Measurements from ENCODE around the gene VSIR.
A peak's percentile ranks its signal among the peaks of the same experiment; 100 is the strongest.

Gene VSIR

DNA sequence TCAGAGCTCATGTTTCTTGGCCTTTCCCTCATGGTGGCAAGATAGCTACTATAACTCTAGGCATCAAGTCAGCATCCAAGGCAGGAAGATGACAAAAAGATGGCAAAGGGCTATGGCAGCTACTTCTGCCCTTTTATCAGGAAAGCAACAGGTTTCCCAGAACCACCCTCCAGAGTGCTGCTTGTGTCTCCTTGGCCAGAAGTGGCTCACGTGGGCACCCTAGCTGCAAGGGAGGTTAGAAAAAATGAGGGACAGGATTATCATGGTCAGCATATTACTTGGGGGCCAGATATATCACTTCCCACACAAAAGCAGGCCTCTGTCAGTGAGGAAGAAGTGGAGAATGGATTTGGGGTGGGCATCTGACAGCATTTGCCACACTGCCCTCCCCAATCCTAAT lies 29.5 kb downstream of the VSIR start:
- Mint-ChIP-seq H3K27me3 (no peaks in the 10 kb centered on the region), H3K4me3 (no peak overlapping the region), H3K27ac (peak overlapping the region; percentile 98), H3K9me3 (no peaks in the 10 kb centered on the region), H3K36me3 (ENCODE audit: low read depth) (peaks cover 36% of the 10 kb centered on the region), H3K4me1 (ENCODE audit: low read depth) (peaks cover 100% of the 10 kb centered on the region)
- no peak for DNase-seq

DNA sequence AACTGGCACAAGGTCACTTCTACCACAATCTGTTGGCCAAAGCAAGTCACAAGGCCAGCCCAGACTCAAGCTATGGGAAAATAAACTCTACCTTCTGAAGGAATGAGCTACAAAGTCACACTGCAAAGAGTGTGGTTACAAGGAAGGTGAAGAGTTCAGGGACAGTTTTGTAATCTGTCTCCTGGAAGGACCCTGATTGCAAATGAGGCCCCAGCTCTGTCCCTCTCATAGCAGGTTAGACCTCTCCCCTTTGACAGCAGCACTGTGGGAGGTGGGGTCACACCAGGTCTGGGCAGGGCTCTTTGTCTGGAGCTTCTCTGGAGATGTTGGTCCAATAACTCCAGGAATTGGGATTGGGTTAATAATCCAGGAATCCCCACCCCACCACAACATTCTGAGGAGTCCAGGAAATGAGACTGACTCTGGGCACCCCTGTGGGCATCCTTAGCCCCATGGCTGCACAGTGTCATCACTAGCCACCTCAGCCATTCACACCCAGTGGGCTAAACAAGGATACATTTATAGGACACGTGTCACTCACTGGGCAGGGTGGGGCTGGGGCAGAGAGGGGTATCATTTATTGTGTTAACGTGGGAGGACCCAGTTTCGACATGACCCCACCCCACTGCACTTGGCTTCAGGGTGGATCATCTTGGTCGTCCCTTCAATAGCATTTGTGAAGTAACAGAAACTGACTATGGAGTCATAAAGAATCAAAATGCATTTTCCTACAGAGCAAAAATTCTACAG lies 30.1 kb downstream of the VSIR start:
- H3K9me3 Mint-ChIP-seq: no peaks in the 10 kb centered on the region
- H3K27ac Mint-ChIP-seq: peak overlapping the region; percentile 98
- peaks cover 100% of the 10 kb centered on the region for H3K4me1 Mint-ChIP-seq (ENCODE audit: low read depth)
- peaks cover 30% of the 10 kb centered on the region for H3K36me3 Mint-ChIP-seq (ENCODE audit: low read depth)
- no peak for DNase-seq
- no peaks in the 10 kb centered on the region for H3K27me3 Mint-ChIP-seq
- H3K4me3 Mint-ChIP-seq: no peak overlapping the region

DNA sequence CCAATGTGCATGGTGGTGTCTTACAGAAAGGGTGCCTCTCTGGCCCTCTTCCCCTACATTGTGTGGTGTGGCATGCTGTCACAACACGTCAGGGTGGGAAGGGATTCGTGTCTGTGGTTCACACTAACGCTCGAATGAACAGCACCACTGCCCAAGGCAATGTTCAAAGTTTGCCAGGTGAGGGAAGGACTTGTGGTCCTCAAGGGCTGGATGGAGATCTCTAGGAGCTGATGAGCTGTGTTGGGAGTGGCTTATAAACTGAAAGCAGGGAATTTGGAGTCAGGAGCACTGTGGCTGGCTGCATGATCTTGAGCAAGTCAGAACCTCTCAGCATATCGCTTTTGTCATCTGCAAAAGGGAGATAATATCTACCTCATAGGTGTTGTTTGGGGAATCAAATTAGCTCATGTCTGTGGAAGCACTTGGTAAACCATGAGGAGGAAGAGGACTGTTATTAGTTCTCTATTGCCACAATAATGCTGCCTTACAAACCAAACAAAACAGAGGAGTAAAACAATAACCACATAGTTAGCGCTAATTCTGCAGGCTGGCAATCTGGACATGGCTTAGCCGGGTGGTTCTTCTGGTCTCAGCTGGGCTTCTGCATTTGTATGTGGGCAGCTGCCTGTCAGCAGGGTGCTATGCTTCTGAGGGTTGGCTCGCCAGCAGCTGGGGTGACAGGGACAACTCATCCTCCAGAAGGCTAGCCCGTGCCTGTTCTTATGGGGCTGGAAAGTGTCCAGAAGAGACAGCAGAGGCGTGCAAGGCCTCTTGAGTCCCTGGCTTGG lies 30.8 kb downstream of the VSIR start:
- no peak for DNase-seq
- no peaks in the 10 kb centered on the region for H3K27me3 Mint-ChIP-seq
- H3K4me1 Mint-ChIP-seq (ENCODE audit: low read depth): peaks cover 100% of the 10 kb centered on the region
- H3K4me3 Mint-ChIP-seq: peak overlapping the region; percentile 16
- peaks cover 27% of the 10 kb centered on the region for H3K36me3 Mint-ChIP-seq (ENCODE audit: low read depth)
- H3K9me3 Mint-ChIP-seq: no peaks in the 10 kb centered on the region
- peak overlapping the region; percentile 98 for H3K27ac Mint-ChIP-seq

DNA sequence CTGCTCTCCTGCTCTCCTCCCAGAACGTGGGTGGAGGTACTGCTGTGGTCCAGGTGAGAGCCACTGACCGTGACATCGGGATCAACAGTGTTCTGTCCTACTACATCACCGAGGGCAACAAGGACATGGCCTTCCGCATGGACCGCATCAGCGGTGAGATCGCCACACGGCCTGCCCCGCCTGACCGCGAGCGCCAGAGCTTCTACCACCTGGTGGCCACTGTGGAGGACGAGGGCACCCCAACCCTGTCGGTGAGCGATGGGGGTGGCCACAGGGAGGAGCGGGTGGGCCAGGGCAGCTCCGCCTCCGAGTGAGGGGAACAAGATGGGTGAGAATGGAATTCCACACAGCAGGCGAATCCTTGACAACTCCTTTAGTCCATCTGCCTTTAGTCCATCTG lies 31.6 kb downstream of the VSIR start:
- peak overlapping the region; percentile 98 for H3K27ac Mint-ChIP-seq
- H3K9me3 Mint-ChIP-seq: no peaks in the 10 kb centered on the region
- no peak for DNase-seq
- H3K36me3 Mint-ChIP-seq (ENCODE audit: low read depth): peaks cover 22% of the 10 kb centered on the region
- peaks cover 100% of the 10 kb centered on the region for H3K4me1 Mint-ChIP-seq (ENCODE audit: low read depth)
- no peak overlapping the region for H3K4me3 Mint-ChIP-seq
- H3K27me3 Mint-ChIP-seq: no peaks in the 10 kb centered on the region

DNA sequence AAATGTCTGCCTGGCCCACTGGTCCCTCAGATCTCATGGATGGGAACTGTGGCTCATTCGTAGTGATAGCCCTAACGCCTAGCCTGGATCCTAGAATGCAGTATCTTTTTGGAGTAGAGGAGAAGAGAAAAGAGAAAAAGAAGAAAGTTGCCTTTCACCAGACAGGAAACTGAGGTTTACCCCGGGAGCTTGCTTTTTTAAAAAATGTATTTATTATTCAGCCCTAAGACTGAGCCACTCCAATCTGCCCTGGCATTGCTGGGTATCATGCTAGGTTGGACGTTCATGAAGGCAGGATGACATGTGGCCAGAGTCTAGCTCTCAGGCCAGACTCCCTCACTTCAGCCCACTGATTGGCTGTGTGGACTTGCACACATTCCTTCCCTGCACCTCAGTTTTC lies 32.3 kb downstream of the VSIR start:
- H3K27ac Mint-ChIP-seq: peak overlapping the region; percentile 98
- peaks cover 100% of the 10 kb centered on the region for H3K4me1 Mint-ChIP-seq (ENCODE audit: low read depth)
- H3K9me3 Mint-ChIP-seq: no peaks in the 10 kb centered on the region
- H3K36me3 Mint-ChIP-seq (ENCODE audit: low read depth): peaks cover 22% of the 10 kb centered on the region
- no peak for DNase-seq
- H3K27me3 Mint-ChIP-seq: no peaks in the 10 kb centered on the region
- H3K4me3 Mint-ChIP-seq: peak overlapping the region; percentile 6

DNA sequence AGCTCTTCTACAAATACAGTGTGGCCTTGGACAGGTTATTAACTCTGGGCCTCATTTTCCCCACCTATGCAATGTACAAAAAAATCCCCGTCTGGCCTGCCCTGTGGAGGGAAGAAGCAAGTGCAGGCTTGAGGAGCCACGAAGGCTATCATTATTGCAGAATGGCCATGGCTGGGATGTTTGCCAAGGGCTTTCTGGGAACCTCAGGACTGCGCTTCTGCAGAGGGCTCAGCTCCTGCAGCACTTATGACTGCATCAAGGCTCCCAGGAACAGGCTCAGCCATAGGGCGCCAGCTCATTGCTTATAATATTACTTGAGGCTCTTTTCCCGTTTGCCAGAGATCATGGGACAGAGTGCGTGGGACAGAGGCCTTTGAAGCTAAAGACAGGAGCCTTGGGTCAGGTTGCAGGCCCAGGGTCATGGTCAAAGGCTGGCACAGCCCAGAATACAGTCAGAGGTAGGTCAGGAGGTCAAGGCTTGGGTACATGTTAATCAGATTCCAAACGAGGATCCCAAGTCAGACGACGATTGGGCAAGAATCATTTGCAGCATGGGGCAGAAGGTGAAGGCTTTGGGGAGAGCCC lies 33.2 kb downstream of the VSIR start:
- Mint-ChIP-seq H3K27me3 (no peaks in the 10 kb centered on the region), H3K4me1 (ENCODE audit: low read depth) (peaks cover 100% of the 10 kb centered on the region), H3K4me3 (no peak overlapping the region), H3K9me3 (no peaks in the 10 kb centered on the region), H3K36me3 (ENCODE audit: low read depth) (peaks cover 22% of the 10 kb centered on the region), H3K27ac (peak overlapping the region; percentile 98)
- DNase-seq: no peak

DNA sequence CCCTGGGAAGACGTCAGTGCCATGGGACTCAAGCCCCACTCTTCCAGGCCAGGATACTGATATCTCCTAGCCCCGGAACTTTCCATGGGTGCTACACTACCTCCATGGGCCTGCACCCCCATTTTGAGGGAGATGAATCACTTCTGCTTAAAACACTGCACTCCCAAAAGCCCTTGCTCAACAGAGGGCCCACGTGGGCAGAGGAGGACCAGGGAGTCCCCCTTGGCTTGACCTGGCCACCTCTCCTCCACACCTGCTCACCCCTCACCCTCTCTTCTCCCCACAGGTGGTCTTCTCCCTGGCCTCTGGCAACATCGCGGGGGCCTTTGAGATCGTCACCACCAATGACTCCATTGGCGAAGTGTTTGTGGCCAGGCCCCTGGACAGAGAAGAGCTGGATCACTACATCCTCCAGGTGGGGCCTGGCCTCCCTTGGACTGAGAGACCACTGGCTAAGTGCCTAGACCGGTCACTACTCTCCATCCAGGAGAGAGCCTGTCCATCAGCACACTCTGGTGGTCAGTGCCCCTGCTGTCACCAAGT lies 33.9 kb downstream of the VSIR start:
- no peak for DNase-seq
- H3K4me3 Mint-ChIP-seq: no peak overlapping the region
- peaks cover 100% of the 10 kb centered on the region for H3K4me1 Mint-ChIP-seq (ENCODE audit: low read depth)
- H3K36me3 Mint-ChIP-seq (ENCODE audit: low read depth): peaks cover 17% of the 10 kb centered on the region
- H3K27ac Mint-ChIP-seq: peak overlapping the region; percentile 98
- no peaks in the 10 kb centered on the region for H3K27me3 Mint-ChIP-seq
- H3K9me3 Mint-ChIP-seq: no peaks in the 10 kb centered on the region

DNA sequence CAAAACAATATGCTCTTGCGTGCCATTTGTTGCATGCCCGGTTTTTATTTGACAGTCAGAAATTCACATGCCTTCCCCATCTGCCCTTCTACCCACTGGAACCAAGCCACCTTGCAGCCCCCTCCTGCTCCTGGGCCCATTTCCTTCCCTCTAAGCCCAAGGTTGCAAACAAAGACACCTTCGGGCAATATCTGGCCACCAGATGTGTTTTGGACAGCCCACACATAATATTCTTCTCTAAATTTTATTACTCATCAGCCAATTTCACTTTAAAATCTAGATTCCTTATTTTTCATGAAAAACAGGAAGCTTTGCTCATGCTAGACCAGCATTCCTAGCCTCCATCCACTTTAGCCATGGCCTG lies 35.5 kb downstream of the VSIR start:
- no peaks in the 10 kb centered on the region for H3K9me3 Mint-ChIP-seq
- no peak for DNase-seq
- peaks cover 100% of the 10 kb centered on the region for H3K4me1 Mint-ChIP-seq (ENCODE audit: low read depth)
- H3K27me3 Mint-ChIP-seq: no peaks in the 10 kb centered on the region
- peak overlapping the region; percentile 6 for H3K4me3 Mint-ChIP-seq
- H3K36me3 Mint-ChIP-seq (ENCODE audit: low read depth): peaks cover 12% of the 10 kb centered on the region
- peak overlapping the region; percentile 98 for H3K27ac Mint-ChIP-seq

DNA sequence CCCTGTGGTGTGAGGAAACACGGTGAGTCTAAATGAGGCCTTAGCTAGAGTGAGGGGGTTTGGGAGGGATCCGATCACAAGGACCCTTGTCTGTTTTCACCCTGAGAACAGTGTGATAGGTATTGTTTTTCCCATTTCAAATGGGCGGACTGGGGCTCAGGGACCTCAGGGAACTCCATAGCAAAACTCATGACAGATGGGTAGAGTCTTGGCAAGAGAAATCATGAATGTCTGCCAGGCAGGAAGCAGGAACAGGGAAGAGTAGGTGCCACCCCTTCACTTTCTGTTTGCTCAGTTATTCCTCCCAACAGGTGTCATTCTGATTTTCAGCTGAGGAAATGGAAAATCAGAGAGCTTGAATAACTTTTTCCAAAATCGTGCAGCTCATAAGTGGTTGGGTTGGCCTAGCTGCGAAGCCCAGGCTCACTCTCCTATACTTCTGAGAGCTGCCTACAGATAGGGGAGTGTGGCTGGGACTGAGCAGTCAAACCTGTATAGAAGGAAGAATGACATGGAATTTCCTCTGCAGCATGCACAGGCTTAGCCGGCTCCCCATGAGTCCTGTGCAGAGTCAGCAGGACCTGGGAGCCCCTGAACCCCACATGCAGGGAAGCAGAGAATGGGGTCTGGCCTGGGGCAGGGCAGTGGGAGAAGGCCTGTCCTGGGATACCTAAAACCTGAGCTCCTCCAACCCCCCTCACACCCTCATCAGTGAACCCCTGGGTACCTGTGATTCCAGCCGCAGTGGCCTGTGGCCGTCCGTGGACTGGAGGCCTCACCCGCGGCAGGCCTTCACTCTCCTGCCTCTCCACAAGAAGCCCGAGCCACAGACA lies 36.1 kb downstream of the VSIR start:
- peak overlapping the region; percentile 98 for H3K27ac Mint-ChIP-seq
- H3K27me3 Mint-ChIP-seq: no peaks in the 10 kb centered on the region
- H3K4me1 Mint-ChIP-seq (ENCODE audit: low read depth): peaks cover 100% of the 10 kb centered on the region
- peak; percentile 66 for DNase-seq
- peaks cover 6% of the 10 kb centered on the region for H3K36me3 Mint-ChIP-seq (ENCODE audit: low read depth)
- no peaks in the 10 kb centered on the region for H3K9me3 Mint-ChIP-seq
- peak overlapping the region; percentile 35 for H3K4me3 Mint-ChIP-seq

DNA sequence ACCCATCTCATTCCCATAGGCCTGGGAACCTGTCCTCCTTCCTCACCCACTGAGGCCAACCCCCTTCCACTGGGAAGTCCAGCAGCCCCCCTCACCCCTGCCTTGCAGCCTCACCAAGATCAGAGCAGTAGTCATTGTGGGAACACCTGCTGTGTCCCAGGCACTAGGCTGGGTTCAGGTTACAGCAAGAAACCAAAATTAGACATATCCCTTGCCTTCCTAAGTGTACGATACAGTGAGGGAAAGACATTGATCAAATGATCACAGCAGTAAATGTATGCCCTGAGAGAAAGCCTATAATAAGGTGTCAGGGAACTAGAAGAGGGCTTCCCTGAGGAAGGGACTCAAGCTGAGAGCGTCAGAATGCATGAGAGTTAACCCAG lies 36.8 kb downstream of the VSIR start:
- peaks cover 1% of the 10 kb centered on the region for H3K36me3 Mint-ChIP-seq (ENCODE audit: low read depth)
- DNase-seq: no peak
- no peaks in the 10 kb centered on the region for H3K27me3 Mint-ChIP-seq
- peak overlapping the region; percentile 35 for H3K4me3 Mint-ChIP-seq
- no peaks in the 10 kb centered on the region for H3K9me3 Mint-ChIP-seq
- H3K27ac Mint-ChIP-seq: peak overlapping the region; percentile 98
- peaks cover 100% of the 10 kb centered on the region for H3K4me1 Mint-ChIP-seq (ENCODE audit: low read depth)

DNA sequence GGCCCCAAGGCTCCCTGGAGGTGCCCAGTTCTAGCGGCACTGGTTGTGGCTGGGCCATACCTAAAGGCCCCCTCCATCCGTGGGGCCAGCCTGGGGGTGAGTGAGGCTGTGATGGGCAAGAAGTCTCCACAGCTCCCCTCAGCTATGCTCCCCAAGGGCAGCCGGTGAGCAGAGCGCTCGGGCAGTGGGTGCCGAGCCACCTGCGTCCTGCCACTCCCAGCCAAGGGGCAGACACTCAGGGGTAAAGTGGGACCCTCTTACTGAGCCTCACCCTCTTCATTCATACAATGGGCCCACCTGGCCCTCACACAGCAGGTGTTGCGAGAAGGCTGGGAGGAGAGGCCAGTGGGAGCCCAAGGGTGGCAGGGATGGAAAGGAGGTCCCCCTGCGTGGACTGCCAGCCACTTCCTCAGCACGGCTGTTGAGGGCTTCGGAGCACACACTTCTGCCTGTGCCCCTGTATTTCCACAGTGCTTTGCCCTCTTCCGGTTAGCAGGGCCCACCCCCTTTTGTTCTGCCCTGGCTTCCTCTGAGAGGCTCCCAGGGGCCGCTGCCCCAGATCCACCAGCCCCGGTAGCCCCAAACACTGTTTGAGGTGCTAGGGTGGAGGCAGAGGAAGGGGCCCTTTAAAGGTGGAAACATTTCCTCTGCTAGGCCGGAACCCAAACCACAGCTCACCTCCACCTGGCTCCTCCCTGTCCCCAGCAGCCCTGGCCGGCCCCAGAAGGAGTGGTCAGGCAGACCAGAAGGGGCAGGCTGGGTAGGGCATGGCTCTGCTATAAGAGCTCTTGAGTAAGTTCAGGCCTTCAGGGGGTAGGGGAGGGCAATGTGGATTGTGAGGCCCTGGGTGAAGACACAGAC lies 37.4 kb downstream of the VSIR start:
- Mint-ChIP-seq H3K27ac (peak overlapping the region; percentile 98), H3K36me3 (ENCODE audit: low read depth) (no peaks in the 10 kb centered on the region), H3K4me1 (ENCODE audit: low read depth) (peaks cover 100% of the 10 kb centered on the region), H3K27me3 (no peaks in the 10 kb centered on the region), H3K9me3 (no peaks in the 10 kb centered on the region), H3K4me3 (peak overlapping the region; percentile 35)
- peak; percentile 77 for DNase-seq

DNA sequence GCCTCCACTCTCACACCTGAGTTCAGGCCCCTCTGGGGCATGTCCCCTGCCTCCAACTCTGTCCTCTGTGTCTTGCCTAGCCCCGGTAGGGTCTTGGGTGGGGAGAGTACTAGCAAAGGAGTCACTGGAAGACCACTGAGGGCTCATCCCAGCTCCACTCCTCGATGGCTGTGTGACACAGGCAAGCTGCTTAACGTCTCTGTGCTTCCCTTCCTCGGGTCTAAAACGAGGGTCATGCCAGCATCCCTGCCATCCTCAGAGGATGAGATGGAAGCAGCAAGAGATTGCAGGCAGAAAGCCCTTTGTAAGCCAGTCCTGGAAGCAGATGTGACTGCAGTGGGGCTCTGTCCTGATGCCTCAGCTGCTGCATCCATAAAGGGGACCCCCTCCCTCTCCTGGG lies 38.5 kb downstream of the VSIR start:
- no peaks in the 10 kb centered on the region for H3K9me3 Mint-ChIP-seq
- no peaks in the 10 kb centered on the region for H3K36me3 Mint-ChIP-seq (ENCODE audit: low read depth)
- H3K27me3 Mint-ChIP-seq: no peaks in the 10 kb centered on the region
- no peak overlapping the region for H3K4me3 Mint-ChIP-seq
- peak overlapping the region; percentile 98 for H3K27ac Mint-ChIP-seq
- H3K4me1 Mint-ChIP-seq (ENCODE audit: low read depth): peaks cover 98% of the 10 kb centered on the region
- DNase-seq: no peak

DNA sequence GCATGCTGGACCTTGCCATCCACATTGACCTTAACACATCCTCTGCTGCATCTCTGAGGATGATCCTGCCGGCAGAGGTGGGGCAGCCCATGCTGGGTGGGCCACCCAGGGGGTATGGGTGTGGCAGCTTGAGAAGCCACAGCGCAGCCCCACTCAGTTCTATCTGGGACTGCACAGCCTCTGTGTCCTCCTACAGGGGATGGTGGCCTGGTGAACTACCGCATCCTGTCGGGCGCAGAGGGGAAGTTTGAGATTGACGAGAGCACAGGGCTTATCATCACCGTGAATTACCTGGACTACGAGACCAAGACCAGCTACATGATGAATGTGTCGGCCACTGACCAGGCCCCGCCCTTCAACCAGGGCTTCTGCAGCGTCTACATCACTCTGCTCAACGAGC lies 41.5 kb downstream of the VSIR start:
- no peak overlapping the region for H3K4me3 Mint-ChIP-seq
- no peak for DNase-seq
- no peaks in the 10 kb centered on the region for H3K9me3 Mint-ChIP-seq
- H3K27ac Mint-ChIP-seq: peak overlapping the region; percentile 98
- H3K4me1 Mint-ChIP-seq (ENCODE audit: low read depth): peaks cover 97% of the 10 kb centered on the region
- no peaks in the 10 kb centered on the region for H3K27me3 Mint-ChIP-seq
- H3K36me3 Mint-ChIP-seq (ENCODE audit: low read depth): no peaks in the 10 kb centered on the region
